Measurements from ENCODE around the gene NUDT5.

DNA sequence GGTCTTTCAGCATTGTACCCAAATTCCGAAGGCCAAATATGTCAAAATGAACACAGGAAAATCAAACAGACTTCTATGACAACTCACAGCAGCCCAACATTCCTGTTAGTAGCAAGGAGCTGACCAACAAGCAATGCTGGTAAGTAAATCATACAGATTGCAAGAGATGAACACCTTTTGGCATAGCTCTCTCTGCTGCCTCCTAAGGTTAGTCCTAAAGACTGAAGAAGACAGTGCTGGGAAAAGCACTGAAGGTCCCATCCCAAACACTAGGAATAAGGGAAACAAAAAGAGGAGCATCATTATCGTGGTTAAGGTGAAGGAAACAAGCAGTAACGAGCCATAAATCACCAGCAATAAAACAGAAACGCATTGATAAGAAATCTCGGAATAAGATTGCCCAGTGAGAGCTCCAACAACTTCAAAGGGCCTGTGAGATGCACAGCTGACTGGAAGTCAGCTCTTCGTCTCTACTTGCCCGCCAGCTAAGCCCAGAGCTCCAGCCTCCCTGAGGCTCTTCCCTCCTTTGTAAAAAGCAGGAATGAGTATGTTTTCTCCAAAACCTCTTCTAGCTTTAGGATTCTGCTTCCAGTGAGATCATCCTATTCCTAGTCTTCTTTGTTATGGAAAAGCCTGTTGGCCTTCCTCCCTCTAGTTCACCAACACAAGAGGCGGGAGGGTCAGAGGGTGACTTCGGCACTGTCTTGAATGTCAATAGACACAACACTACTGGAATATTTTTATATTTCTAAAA is 15.3 kb downstream of the NUDT5 start:
- TF ChIP-seq, protein P1, sequence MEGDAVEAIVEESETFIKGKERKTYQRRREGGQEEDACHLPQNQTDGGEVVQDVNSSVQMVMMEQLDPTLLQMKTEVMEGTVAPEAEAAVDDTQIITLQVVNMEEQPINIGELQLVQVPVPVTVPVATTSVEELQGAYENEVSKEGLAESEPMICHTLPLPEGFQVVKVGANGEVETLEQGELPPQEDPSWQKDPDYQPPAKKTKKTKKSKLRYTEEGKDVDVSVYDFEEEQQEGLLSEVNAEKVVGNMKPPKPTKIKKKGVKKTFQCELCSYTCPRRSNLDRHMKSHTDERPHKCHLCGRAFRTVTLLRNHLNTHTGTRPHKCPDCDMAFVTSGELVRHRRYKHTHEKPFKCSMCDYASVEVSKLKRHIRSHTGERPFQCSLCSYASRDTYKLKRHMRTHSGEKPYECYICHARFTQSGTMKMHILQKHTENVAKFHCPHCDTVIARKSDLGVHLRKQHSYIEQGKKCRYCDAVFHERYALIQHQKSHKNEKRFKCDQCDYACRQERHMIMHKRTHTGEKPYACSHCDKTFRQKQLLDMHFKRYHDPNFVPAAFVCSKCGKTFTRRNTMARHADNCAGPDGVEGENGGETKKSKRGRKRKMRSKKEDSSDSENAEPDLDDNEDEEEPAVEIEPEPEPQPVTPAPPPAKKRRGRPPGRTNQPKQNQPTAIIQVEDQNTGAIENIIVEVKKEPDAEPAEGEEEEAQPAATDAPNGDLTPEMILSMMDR (IDR thresholded peaks at IDR 0.05; ENCODE audit: insufficient read depth, low read length, poor library complexity, severe bottlenecking): no peak
- no peak for TF ChIP-seq EZH2phosphoT487 (conservative IDR thresholded peaks at IDR 0.05; ENCODE audit: low read length)
